ENCODE results near the gene TENM4. TPM values are rescaled to one million over a fixed set of nuclear protein-coding genes. Genes with fewer than 3 reads are reported as not detected.

TENM4 gene
- total and polyA plus RNA-seq, 10 of the 15 experiments (the other 5 are each of a cell fraction or from before 2014, with no cell fraction given) = 0.03 to 0.12 (median 0.06) TPM; not detected in 7

GRCh38 chr11:78916759-78917158 lies 524.1 kb downstream of the TENM4 start:
- ChIA-PET RAD21 (ENCODE audit: unreplicated experiment) (no interaction called here), POLR2A (no interaction called here), CTCF (interaction anchor here (0.8 kb wide), 1 partner anchor 184 kb away, joined by 3 read pairs; no protein-coding TSS in a partner anchor), SMC1A (ENCODE audit: uncharacterized antibody, unreplicated experiment) (no interaction called here)
- TF ChIP-seq, protein P1, sequence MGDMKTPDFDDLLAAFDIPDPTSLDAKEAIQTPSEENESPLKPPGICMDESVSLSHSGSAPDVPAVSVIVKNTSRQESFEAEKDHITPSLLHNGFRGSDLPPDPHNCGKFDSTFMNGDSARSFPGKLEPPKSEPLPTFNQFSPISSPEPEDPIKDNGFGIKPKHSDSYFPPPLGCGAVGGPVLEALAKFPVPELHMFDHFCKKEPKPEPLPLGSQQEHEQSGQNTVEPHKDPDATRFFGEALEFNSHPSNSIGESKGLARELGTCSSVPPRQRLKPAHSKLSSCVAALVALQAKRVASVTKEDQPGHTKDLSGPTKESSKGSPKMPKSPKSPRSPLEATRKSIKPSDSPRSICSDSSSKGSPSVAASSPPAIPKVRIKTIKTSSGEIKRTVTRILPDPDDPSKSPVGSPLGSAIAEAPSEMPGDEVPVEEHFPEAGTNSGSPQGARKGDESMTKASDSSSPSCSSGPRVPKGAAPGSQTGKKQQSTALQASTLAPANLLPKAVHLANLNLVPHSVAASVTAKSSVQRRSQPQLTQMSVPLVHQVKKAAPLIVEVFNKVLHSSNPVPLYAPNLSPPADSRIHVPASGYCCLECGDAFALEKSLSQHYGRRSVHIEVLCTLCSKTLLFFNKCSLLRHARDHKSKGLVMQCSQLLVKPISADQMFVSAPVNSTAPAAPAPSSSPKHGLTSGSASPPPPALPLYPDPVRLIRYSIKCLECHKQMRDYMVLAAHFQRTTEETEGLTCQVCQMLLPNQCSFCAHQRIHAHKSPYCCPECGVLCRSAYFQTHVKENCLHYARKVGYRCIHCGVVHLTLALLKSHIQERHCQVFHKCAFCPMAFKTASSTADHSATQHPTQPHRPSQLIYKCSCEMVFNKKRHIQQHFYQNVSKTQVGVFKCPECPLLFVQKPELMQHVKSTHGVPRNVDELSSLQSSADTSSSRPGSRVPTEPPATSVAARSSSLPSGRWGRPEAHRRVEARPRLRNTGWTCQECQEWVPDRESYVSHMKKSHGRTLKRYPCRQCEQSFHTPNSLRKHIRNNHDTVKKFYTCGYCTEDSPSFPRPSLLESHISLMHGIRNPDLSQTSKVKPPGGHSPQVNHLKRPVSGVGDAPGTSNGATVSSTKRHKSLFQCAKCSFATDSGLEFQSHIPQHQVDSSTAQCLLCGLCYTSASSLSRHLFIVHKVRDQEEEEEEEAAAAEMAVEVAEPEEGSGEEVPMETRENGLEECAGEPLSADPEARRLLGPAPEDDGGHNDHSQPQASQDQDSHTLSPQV (IDR thresholded peaks at IDR 0.05) = no peak
- TF ChIP-seq SIN3A (IDR thresholded peaks at IDR 0.05; ENCODE audit: low read depth, low read length) (no peak), KAT2A (conservative IDR thresholded peaks at IDR 0.05; ENCODE audit: control insufficient read depth, low read depth, low read length) (no peak), TCF12 (IDR thresholded peaks at IDR 0.05; ENCODE audit: low read depth, low read length) (no peak), ZNF24 (IDR thresholded peaks at IDR 0.05) (no peak), CHD2 (IDR thresholded peaks at IDR 0.05; ENCODE audit: borderline replicate concordance, low read depth, low read length) (no peak), MEF2B (IDR thresholded peaks at IDR 0.05; ENCODE audit: partially characterized antibody, poor library complexity, severe bottlenecking) (no peak), NBN (IDR thresholded peaks at IDR 0.05) (no peak)
- TF ChIP-seq, protein P2, sequence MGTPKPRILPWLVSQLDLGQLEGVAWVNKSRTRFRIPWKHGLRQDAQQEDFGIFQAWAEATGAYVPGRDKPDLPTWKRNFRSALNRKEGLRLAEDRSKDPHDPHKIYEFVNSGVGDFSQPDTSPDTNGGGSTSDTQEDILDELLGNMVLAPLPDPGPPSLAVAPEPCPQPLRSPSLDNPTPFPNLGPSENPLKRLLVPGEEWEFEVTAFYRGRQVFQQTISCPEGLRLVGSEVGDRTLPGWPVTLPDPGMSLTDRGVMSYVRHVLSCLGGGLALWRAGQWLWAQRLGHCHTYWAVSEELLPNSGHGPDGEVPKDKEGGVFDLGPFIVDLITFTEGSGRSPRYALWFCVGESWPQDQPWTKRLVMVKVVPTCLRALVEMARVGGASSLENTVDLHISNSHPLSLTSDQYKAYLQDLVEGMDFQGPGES (IDR thresholded peaks at IDR 0.05) = no peak
- TF ChIP-seq, protein P3, sequence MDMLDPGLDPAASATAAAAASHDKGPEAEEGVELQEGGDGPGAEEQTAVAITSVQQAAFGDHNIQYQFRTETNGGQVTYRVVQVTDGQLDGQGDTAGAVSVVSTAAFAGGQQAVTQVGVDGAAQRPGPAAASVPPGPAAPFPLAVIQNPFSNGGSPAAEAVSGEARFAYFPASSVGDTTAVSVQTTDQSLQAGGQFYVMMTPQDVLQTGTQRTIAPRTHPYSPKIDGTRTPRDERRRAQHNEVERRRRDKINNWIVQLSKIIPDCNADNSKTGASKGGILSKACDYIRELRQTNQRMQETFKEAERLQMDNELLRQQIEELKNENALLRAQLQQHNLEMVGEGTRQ (IDR thresholded peaks at IDR 0.05; ENCODE audit: borderline replicate concordance, low read depth, low read length) = no peak
- peaks cover 2 to 5% of the 10 kb centered on the region in 2 experiments; a peak in 1 of 4 replicates for H3K27me3 ChIP-seq (replicated peaks in 1 of 2; ENCODE audit: control insufficient read depth in 2 of 2, insufficient read depth in 2 of 2, low read length in 1 of 2)
- H3K4me3 ChIP-seq = no peak overlapping the region
- in situ Hi-C loops (cut with MboI) (no loop called here), intact Hi-C loops (cut with micrococcal nuclease; ENCODE audit: unreplicated experiment) (no loop called here)
- no TSS peak for BruUV-seq (replicated peaks)
- H4K20me1 ChIP-seq (ENCODE audit: control insufficient read depth, insufficient read depth) = no peaks in the 10 kb centered on the region
- H2AFZ ChIP-seq (ENCODE audit: control insufficient read depth, low read depth, low read length) = no peak overlapping the region
- DNase-seq (ENCODE audit: low read depth, low spot score) = no peak
- no peak overlapping the region for H3K9ac ChIP-seq (ENCODE audit: control insufficient read depth, insufficient read depth, low read length)
- FAIRE-seq = no peak
- no peak for ATAC-seq
- no peaks in the 10 kb centered on the region for H3K79me2 ChIP-seq (ENCODE audit: control insufficient read depth, insufficient read depth, low read length)
- no peak overlapping the region for H3K27ac ChIP-seq (ENCODE audit: control insufficient read depth, insufficient read depth)
- no peaks in the 10 kb centered on the region; the same call in 2 of the 3 replicates for H3K9me3 ChIP-seq (replicated peaks; ENCODE audit: control insufficient read depth, insufficient read depth, low read length)
- H3K4me2 ChIP-seq (ENCODE audit: control insufficient read depth, insufficient read depth) = no peak overlapping the region
- no peaks in the 10 kb centered on the region for H3K4me1 ChIP-seq (ENCODE audit: control insufficient read depth, insufficient read depth, low read length)
- WGBS (ENCODE audit: insufficient coverage, insufficient replicate concordance, low lambda C conversion rate, missing lambda C conversion rate) = 0% methylated on average over 1 of the region's 1 CpG
- no peaks in the 10 kb centered on the region for H3K36me3 ChIP-seq (ENCODE audit: control insufficient read depth in 2 of 2, insufficient read depth in 2 of 2, low read length in 1 of 2)
